H9 (cell line): ENCODE measurements around the gene ZNRF3. TPM values are rescaled to one million over a fixed set of nuclear protein-coding genes. Genes with fewer than 3 reads are reported as not detected.

Experiments
- DNase-seq: peaks from one replicate; pipeline ENCODE4 v3.0.0-alpha.2; 2017
- H2AFZ ChIP-seq: one replicate; pipeline ENCODE4 v1.6.1; 2013; ENCODE audit warnings: mild to moderate bottlenecking, low read length, control low read depth, moderate library complexity
- H2AK5ac ChIP-seq: 2 replicates; pipeline ENCODE4 v1.6.1; 2013; ENCODE audit warnings: low read length, control low read depth, mixed read lengths; ENCODE audit not compliant: insufficient read length
- H2BK120ac ChIP-seq: one replicate; pipeline ENCODE4 v1.6.1; 2013; ENCODE audit warnings: low read depth, mild to moderate bottlenecking, low read length, control low read depth, inconsistent platforms; ENCODE audit not compliant: poor library complexity, severe bottlenecking
- H2BK12ac ChIP-seq: 2 replicates; pipeline ENCODE4 v1.6.1; 2013; ENCODE audit warnings: low read length, control low read depth, mixed read lengths, low read depth; ENCODE audit not compliant: insufficient read length
- H2BK15ac ChIP-seq: 2 replicates; pipeline ENCODE4 v1.6.1; 2013; ENCODE audit warnings: low read depth, low read length, control low read depth
- H2BK20ac ChIP-seq: one replicate; pipeline ENCODE4 v1.6.1; 2013; ENCODE audit warnings: low read depth, mild to moderate bottlenecking, low read length, control low read depth, inconsistent platforms; ENCODE audit not compliant: poor library complexity, severe bottlenecking
- H2BK5ac ChIP-seq: 2 replicates; pipeline ENCODE4 v1.6.1; 2013; ENCODE audit warnings: low read length, control low read depth, mixed read lengths; ENCODE audit not compliant: insufficient read length
- H3K14ac ChIP-seq: 2 replicates; pipeline ENCODE4 v1.6.1; 2013; ENCODE audit warnings: low read length, control low read depth; ENCODE audit not compliant: insufficient read depth
- H3K18ac ChIP-seq: 2 replicates; pipeline ENCODE4 v1.6.1; 2013; ENCODE audit warnings: low read depth, mild to moderate bottlenecking, mixed read lengths, low read length, control low read depth; ENCODE audit not compliant: insufficient read length
- H3K23ac ChIP-seq: 2 replicates; pipeline ENCODE4 v1.6.1; 2013; ENCODE audit warnings: low read length, control low read depth, mixed read lengths, low read depth; ENCODE audit not compliant: insufficient read length
- H3K23me2 ChIP-seq: 2 replicates; pipeline ENCODE4 v1.6.1; 2013; ENCODE audit warnings: low read depth, mild to moderate bottlenecking, mixed read lengths, low read length, control low read depth; ENCODE audit not compliant: insufficient read length, poor library complexity, severe bottlenecking
- H3K27ac ChIP-seq: 2 replicates; pipeline ENCODE4 v1.5.1; 2013; ENCODE audit warnings: low read length, control low read depth, mixed read lengths, low read depth; ENCODE audit not compliant: insufficient read length
- H3K27me3 ChIP-seq: 2 replicates; pipeline ENCODE4 v1.6.1; 2013; ENCODE audit warnings: low read length, control low read depth, inconsistent platforms; ENCODE audit not compliant: insufficient read depth
- H3K4ac ChIP-seq: 2 replicates; pipeline ENCODE4 v1.6.1; 2013; ENCODE audit warnings: low read depth, mild to moderate bottlenecking, control low read depth, inconsistent platforms, low read length, moderate library complexity
- H3K4me1 ChIP-seq: 2 replicates; pipeline ENCODE4 v1.6.1; 2013; ENCODE audit warnings: low read length, control low read depth, inconsistent platforms; ENCODE audit not compliant: insufficient read depth
- H3K4me2 ChIP-seq: 2 replicates; pipeline ENCODE4 v1.6.1; 2013; ENCODE audit warnings: low read length, control low read depth, mixed read lengths; ENCODE audit not compliant: insufficient read length, insufficient read depth
- H3K56ac ChIP-seq: 2 replicates; pipeline ENCODE4 v1.6.1; 2013; ENCODE audit warnings: low read depth, mild to moderate bottlenecking, mixed read lengths, low read length, control low read depth; ENCODE audit not compliant: insufficient read length
- H3K79me1 ChIP-seq: 2 replicates; pipeline ENCODE4 v1.6.1; 2013; ENCODE audit warnings: low read depth, mild to moderate bottlenecking, moderate library complexity, low read length, control low read depth, inconsistent platforms; ENCODE audit not compliant: insufficient read depth, poor library complexity, severe bottlenecking
- H3K79me2 ChIP-seq: 2 replicates; pipeline ENCODE4 v1.6.1; 2013; ENCODE audit warnings: low read length, control low read depth, inconsistent platforms; ENCODE audit not compliant: insufficient read depth
- H3K9ac ChIP-seq: 2 replicates; pipeline ENCODE4 v1.6.1; 2013; ENCODE audit warnings: low read length, control low read depth, mixed read lengths; ENCODE audit not compliant: insufficient read length; ENCODE audit errors: extremely low read depth
- H3K9me3 ChIP-seq: one replicate; pipeline ENCODE4 v1.6.1; 2013; ENCODE audit warnings: low read depth, low read length, inconsistent platforms; ENCODE audit not compliant: control insufficient read depth
- H3T11ph ChIP-seq: one replicate; pipeline ENCODE4 v1.6.1; 2013; ENCODE audit warnings: mild to moderate bottlenecking, low read length, control low read depth, inconsistent platforms
- H4K20me1 ChIP-seq: one replicate; pipeline ENCODE4 v1.6.1; 2013; ENCODE audit not compliant: control insufficient read depth, insufficient read length, insufficient read depth
- H4K5ac ChIP-seq: 2 replicates; pipeline ENCODE4 v1.6.1; 2013; ENCODE audit warnings: low read depth, mild to moderate bottlenecking, mixed read lengths, low read length, control low read depth; ENCODE audit not compliant: insufficient read length
- H4K8ac ChIP-seq: replicated peaks from 2 replicates; pipeline ENCODE4 v1.6.1; 2013; ENCODE audit warnings: low read length, control low read depth, mixed read lengths, low read depth; ENCODE audit not compliant: insufficient read length
- H4K91ac ChIP-seq: 2 replicates; pipeline ENCODE4 v1.6.1; 2013; ENCODE audit warnings: low read depth, mild to moderate bottlenecking, moderate library complexity, mixed read lengths, low read length, control low read depth; ENCODE audit not compliant: insufficient read length
- H3K27ac Mint-ChIP-seq, 3 experiments: 2 replicates in 2 of 3; 3 replicates in 1 of 3; pipeline ENCODE4 v1.8.0; 2020 to 2021; ENCODE audit warnings: mixed read lengths in 3 of 3, mild to moderate bottlenecking in 1 of 3, moderate library complexity in 1 of 3
- H3K27me3 Mint-ChIP-seq: 2 replicates; pipeline ENCODE4 v1.8.0; 2021; ENCODE audit warnings: low read depth, mild to moderate bottlenecking, moderate library complexity, mixed read lengths
- H3K36me3 Mint-ChIP-seq, 3 experiments: 2 replicates in 2 of 3; 3 replicates in 1 of 3; pipeline ENCODE4 v1.8.0; 2020 to 2021; ENCODE audit warnings: low read depth in 3 of 3, mixed read lengths in 3 of 3; ENCODE audit not compliant: insufficient read depth in 1 of 3
- H3K4me1 Mint-ChIP-seq, 2 experiments: 2 replicates each; pipeline ENCODE4 v1.8.0; 2020; ENCODE audit warnings: mixed read lengths in 2 of 2
- H3K4me3 Mint-ChIP-seq, 2 experiments: 2 replicates in 1 of 2; 3 replicates in 1 of 2; pipeline ENCODE4 v1.8.0; 2020 to 2021; ENCODE audit warnings: mild to moderate bottlenecking in 2 of 2, mixed read lengths in 2 of 2, moderate library complexity in 1 of 2
- H3K9me3 Mint-ChIP-seq, 2 experiments: 2 replicates in 1 of 2; 3 replicates in 1 of 2; pipeline ENCODE4 v1.8.0; 2020; ENCODE audit warnings: mild to moderate bottlenecking in 2 of 2, mixed read lengths in 2 of 2, moderate library complexity in 1 of 2
- CTCF ChIP-seq: fragments of 200-600 bp; sonication (generic); conservative IDR thresholded peaks from 3 replicates; pipeline ENCODE4 v1.8.0; 2021; ENCODE audit warnings: antibody characterized with exemption, mild to moderate bottlenecking
- WGBS: extraction: QIAGEN DNeasy Blood & Tissue Kit; methylation state at CpG from one replicate; pipeline ENCODE4 v1.1.7; 2013; ENCODE audit warnings: missing lambda C conversion rate, low lambda C conversion rate, mixed read lengths; ENCODE audit not compliant: insufficient read length; ENCODE audit errors: extremely low coverage; 5-methylcytosine and 5-hydroxymethylcytosine counted together
- total RNA-seq: library from RNA; stranded (reverse); gene quantifications from 2 replicates; pipeline ENCODE4 v1.2.1, GENCODE V29; 2021

Gene ZNRF3
- total RNA-seq, 1 experiment from 2014 or later: 20.6 TPM

- H4K5ac ChIP-seq: no peak overlapping the region
- H3K4me1 ChIP-seq: peaks cover 12% of the 10 kb centered on the region
- Mint-ChIP-seq H3K27me3 (no peaks in the 10 kb centered on the region), H3K4me3 (no peak overlapping the region), H3K36me3 (peaks cover 15 to 22% (median 18%) of the 10 kb centered on the region in 3 experiments), H3K27ac (peak overlapping the region in 1 of 3 experiments; percentile 22; a peak in 2 of 7 replicates), H3K9me3 (peaks cover 12 to 14% of the 10 kb centered on the region in 2 experiments), H3K4me1 (peaks cover 47 to 56% of the 10 kb centered on the region in 2 experiments)
- H3T11ph ChIP-seq: no peak overlapping the region
- no peak overlapping the region for H2BK20ac ChIP-seq
- H2BK15ac ChIP-seq: no peak overlapping the region
- no peaks in the 10 kb centered on the region for H3K23me2 ChIP-seq
- no peak overlapping the region for H3K9ac ChIP-seq
- no peaks in the 10 kb centered on the region for H3K27me3 ChIP-seq
- H3K27ac ChIP-seq: no peak overlapping the region
- H4K91ac ChIP-seq: no peak overlapping the region
- no peak overlapping the region for H3K23ac ChIP-seq
- H2AFZ ChIP-seq: no peak overlapping the region
- no peak overlapping the region for H2BK120ac ChIP-seq
- no peak overlapping the region for H3K56ac ChIP-seq
- no peak overlapping the region for H3K4ac ChIP-seq
- no peak overlapping the region for H4K8ac ChIP-seq
- H3K79me1 ChIP-seq: peaks cover 10% of the 10 kb centered on the region
- peak overlapping the region; percentile 72; the same call in 1 of the 2 replicates for H3K14ac ChIP-seq
- no peak overlapping the region for H2BK12ac ChIP-seq
- H3K4me2 ChIP-seq: no peak overlapping the region
- DNase-seq: no peak
- H3K79me2 ChIP-seq: peaks cover 16% of the 10 kb centered on the region; the same call in 1 of the 2 replicates
- H2BK5ac ChIP-seq: no peak overlapping the region
- WGBS: no CpG with 5 or more reads among the region's 5 CpGs
- no peak for TF ChIP-seq CTCF
- H2AK5ac ChIP-seq: no peak overlapping the region
- no peaks in the 10 kb centered on the region for H3K9me3 ChIP-seq
- no peaks in the 10 kb centered on the region for H4K20me1 ChIP-seq
- H3K18ac ChIP-seq: no peak overlapping the region
These were observed 59.0 kb downstream of the ZNRF3 start for GRCh38 chr22:28942333-28942732.
